Spleen (tissue), 11 donors: ENCODE results near the gene FAM222A. TPM values are rescaled to one million over a fixed set of nuclear protein-coding genes. Genes with fewer than 3 reads are reported as not detected.

Experiments used
- DNase-seq: peaks from one replicate; pipeline ENCODE4 v3.0.0-alpha.2; 2020
- H3K27ac ChIP-seq, 8 donors: fragments of 200-600 bp; sonication (generic) in 7 of 8; 1 replicate in 4 of 8; 2 replicates in 4 of 8; pipeline versions ENCODE4 v1.5.0 to v1.8.0; 2016 to 2021; ENCODE audit warnings: inconsistent platforms in 4 of 8, mild to moderate bottlenecking in 4 of 8, moderate library complexity in 1 of 8
- H3K27me3 ChIP-seq, 7 donors: fragments of 200-600 bp; sonication (generic) in 6 of 7; replicated peaks in 1 of 7; 1 replicate in 4 of 7; 2 replicates in 3 of 7; pipeline versions ENCODE4 v1.5.0 to v1.8.0; 2016 to 2021; ENCODE audit warnings: inconsistent platforms in 3 of 7, mild to moderate bottlenecking in 1 of 7
- H3K36me3 ChIP-seq, 6 donors: fragments of 200-600 bp; sonication (generic) in 5 of 6; 1 replicate in 4 of 6; 2 replicates in 2 of 6; pipeline versions ENCODE4 v1.5.0 to v1.8.0; 2016 to 2021; ENCODE audit warnings: inconsistent platforms in 2 of 6
- H3K4me1 ChIP-seq, 6 donors: fragments of 200-600 bp; sonication (generic) in 5 of 6; 1 replicate in 3 of 6; 2 replicates in 3 of 6; pipeline versions ENCODE4 v1.5.0 to v1.8.0; 2016 to 2021; ENCODE audit warnings: inconsistent platforms in 3 of 6
- H3K4me3 ChIP-seq, 8 donors: fragments of 200-600 bp; sonication (generic) in 7 of 8; 1 replicate in 4 of 8; 2 replicates in 4 of 8; pipeline versions ENCODE4 v1.5.0 to v1.8.0; 2016 to 2021; ENCODE audit warnings: inconsistent platforms in 4 of 8, mild to moderate bottlenecking in 4 of 8, moderate library complexity in 2 of 8
- H3K9me3 ChIP-seq, 8 donors: fragments of 200-600 bp; sonication (generic) in 7 of 8; 1 replicate in 4 of 8; 2 replicates in 4 of 8; pipeline versions ENCODE4 v1.5.0 to v1.8.0; 2016 to 2021; ENCODE audit warnings: inconsistent platforms in 4 of 8
- CTCF ChIP-seq, 11 experiments: fragments of 200-600 bp in 7 of 11; fragments of 450-650 bp in 4 of 11; sonication (generic) in 4 of 11; IDR thresholded peaks in 8 of 11; conservative IDR thresholded peaks in 3 of 11; 1 replicate in 7 of 11; 2 replicates in 4 of 11; pipeline versions ENCODE4 v1.4.0 to v1.8.0; 2016 to 2021; ENCODE audit warnings: antibody characterized with exemption in 11 of 11, inconsistent platforms in 4 of 11, mild to moderate bottlenecking in 1 of 11
- POLR2A ChIP-seq, 3 donors: fragments of 450-650 bp; IDR thresholded peaks; one replicate each; pipeline ENCODE4 v1.5.1; 2017; ENCODE audit warnings: antibody characterized with exemption in 3 of 3, mild to moderate bottlenecking in 1 of 3
- POLR2AphosphoS5 ChIP-seq, 3 donors: sonication (generic); formaldehyde crosslinking; IDR thresholded peaks; one replicate each; pipeline ENCODE4 v1.5.1; 2017; ENCODE audit warnings: antibody characterized with exemption in 3 of 3
- WGBS, 5 donors: extraction: QIAGEN DNeasy Blood & Tissue Kit in 3 of 5; methylation state at CpG; one replicate each; pipeline versions ENCODE4 v1.1.5 to v1.1.7; 2013 to 2018; 5-methylcytosine and 5-hydroxymethylcytosine counted together
- intact Hi-C: fragments of 100-400 bp; cut with DNase I; formaldehyde crosslinking; loops from one replicate; pipeline ENCODE4 v1.15.0; 2023; ENCODE audit warnings: low total_unique reads
- polyA plus RNA-seq, 3 donors: library from polyadenylated mRNA; stranded (reverse); fragments of 200-250 nt; gene quantifications; one replicate each; pipeline ENCODE4 v1.2.1, GENCODE V29; 2013
- total RNA-seq, 7 donors: library from RNA; depleted of rRNA in 3 of 7; stranded (reverse); fragments of >200 nt in 3 of 7; fragmentation: NEBNext Ultra II Directional in 4 of 7; extraction: Animal tissue kit (Norgen Biotek cat#: 25700) in 4 of 7; gene quantifications; one replicate each; pipeline versions ENCODE4 v1.1.0 to v1.2.1, GENCODE V29; 2016 to 2021
- donor health status: healthy with polysubstance abuse.
- donor health status: DM: no; HTN: no; CAD: no; lungs with moderate emphysema.
- donor health status: DM: no; HTN: no; CAD: no.
- donor health status: Bipolar disorder and iron deficiency.
- donor health status: healthy.
- donor health status: DM: no; HTN: no; CAD: no.
- donor health status: DM: yes; HTN: yes; CAD: no.

Gene FAM222A
- total and polyA plus RNA-seq, 10 donors = 1.3 to 30.7 (median 16.8) TPM

DNA sequence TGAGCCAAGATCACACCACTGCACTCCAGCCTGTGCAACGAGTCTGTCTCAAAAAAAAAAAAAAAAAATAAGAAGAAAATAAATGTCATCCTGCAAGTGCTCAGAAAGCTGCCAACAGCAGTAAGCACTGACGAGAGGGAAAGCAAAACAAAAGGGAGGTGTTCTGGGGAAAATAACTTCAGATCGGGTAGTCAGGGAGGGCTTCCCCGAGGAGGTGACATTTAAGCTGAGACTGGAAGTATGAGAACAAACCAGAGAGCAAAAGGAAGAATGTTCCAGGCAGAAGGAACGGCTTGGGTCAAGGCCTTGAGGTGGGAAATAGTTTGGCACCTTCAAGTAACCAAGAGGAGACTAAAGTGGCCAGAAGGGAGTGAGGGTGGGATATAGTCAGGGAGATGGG lies 4.7 kb upstream of the FAM222A start:
- WGBS, 5 donors = 66 to 74% (median 73%) methylated on average over 5 of the region's 5 CpGs
- TF ChIP-seq CTCF (IDR thresholded peaks at IDR 0.05 in 8 of 11, conservative IDR thresholded peaks at IDR 0.05 in 3 of 11) (no peak), POLR2AphosphoS5 (IDR thresholded peaks at IDR 0.05) (no peak), POLR2A (IDR thresholded peaks at IDR 0.05) (no peak)
- Histone ChIP-seq H3K4me3 (no peak overlapping the region), H3K4me1 (peaks cover 0 to 15% (median 6%) of the 10 kb centered on the region in 6 donors), H3K27me3 (peaks cover 0 to 83% (median 20%) of the 10 kb centered on the region in 7 donors), H3K27ac (no peak overlapping the region), H3K9me3 (no peaks in the 10 kb centered on the region), H3K36me3 (no peaks in the 10 kb centered on the region)
- no peak for DNase-seq
- intact Hi-C loops = no loop called here

GRCh38 chr12:109709401-109709991 lies 4.1 kb upstream of the FAM222A start:
- H3K4me1 ChIP-seq = peaks cover 0 to 19% (median 6%) of the 10 kb centered on the region in 6 donors
- no peak overlapping the region for H3K4me3 ChIP-seq
- H3K36me3 ChIP-seq = no peaks in the 10 kb centered on the region
- peaks cover 0 to 84% (median 20%) of the 10 kb centered on the region in 7 donors for H3K27me3 ChIP-seq
- DNase-seq = no peak
- intact Hi-C loops = no loop called here
- no peak for TF ChIP-seq CTCF (IDR thresholded peaks at IDR 0.05 in 8 of 11, conservative IDR thresholded peaks at IDR 0.05 in 3 of 11)
- TF ChIP-seq POLR2A (IDR thresholded peaks at IDR 0.05) = no peak
- TF ChIP-seq POLR2AphosphoS5 (IDR thresholded peaks at IDR 0.05) = no peak
- 82 to 86% (median 86%) methylated on average over 11 of the region's 11 CpGs for WGBS, 5 donors
- H3K27ac ChIP-seq = no peak overlapping the region
- H3K9me3 ChIP-seq = no peaks in the 10 kb centered on the region

- Histone ChIP-seq H3K4me3 (no peak overlapping the region), H3K36me3 (no peaks in the 10 kb centered on the region), H3K27ac (no peak overlapping the region), H3K27me3 (peaks cover 0 to 84% (median 20%) of the 10 kb centered on the region in 7 donors), H3K9me3 (no peaks in the 10 kb centered on the region), H3K4me1 (peaks cover 0 to 27% (median 14%) of the 10 kb centered on the region in 6 donors)
- intact Hi-C loops = loop anchor here (10.0 kb wide), 2 partner anchors 65 to 115 kb away; no protein-coding TSS in a partner anchor
- DNase-seq = no peak
- TF ChIP-seq POLR2AphosphoS5 (IDR thresholded peaks at IDR 0.05) = no peak
- no peak for TF ChIP-seq POLR2A (IDR thresholded peaks at IDR 0.05)
- 78 to 83% (median 82%) methylated on average over 5 of the region's 5 CpGs for WGBS, 5 donors
Measured at GRCh38 chr12:109710205-109710746, 3.3 kb upstream of the FAM222A start.

DNA sequence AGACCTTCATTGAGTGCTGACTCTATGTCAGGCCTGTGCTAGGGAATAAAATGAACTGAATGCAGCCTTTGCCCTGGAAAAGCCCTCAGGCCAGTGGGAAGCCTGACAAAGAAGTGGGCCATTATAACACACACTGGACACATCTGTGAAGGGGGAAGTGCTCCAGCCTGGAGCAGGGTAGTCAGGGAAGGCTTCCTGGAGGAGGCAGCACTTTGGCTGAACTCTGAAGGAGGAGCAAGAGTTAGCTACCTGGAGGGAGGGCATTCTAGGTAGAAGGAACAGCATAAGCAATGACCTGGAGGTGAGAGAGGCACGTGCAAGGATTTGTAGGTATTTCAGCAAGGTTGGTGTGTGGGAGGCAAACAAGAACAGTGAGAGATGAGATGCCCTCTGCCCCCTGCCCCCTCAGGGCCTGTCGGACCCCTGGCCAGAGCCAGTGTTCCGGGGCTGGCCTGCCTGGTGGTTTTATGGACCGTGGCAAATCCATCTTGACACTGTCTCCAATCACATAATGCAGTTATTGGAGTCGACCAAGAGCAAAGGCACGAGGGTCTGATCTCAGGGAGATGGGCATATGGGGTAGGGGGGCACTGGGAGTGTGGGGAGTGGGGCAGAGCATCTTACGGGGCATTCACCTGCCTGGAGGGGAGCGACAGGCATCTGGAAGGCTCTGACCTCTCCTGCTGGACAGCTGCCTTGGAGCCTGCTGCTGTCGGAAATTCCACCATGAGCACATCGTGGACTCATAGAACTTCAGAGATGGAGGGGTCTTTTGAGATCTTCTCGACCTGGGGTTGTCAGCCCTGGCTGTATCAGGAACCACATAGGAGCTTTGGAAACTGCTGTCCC lies 2.7 kb upstream of the FAM222A start:
- no peak for DNase-seq
- no peak overlapping the region for H3K27ac ChIP-seq

More for the DNA sequence above, 2.7 kb upstream of the FAM222A start:
- Histone ChIP-seq H3K4me1 (peaks cover 0 to 34% (median 16%) of the 10 kb centered on the region in 6 donors), H3K36me3 (no peaks in the 10 kb centered on the region), H3K9me3 (no peaks in the 10 kb centered on the region), H3K4me3 (no peak overlapping the region), H3K27me3 (peaks cover 0 to 84% (median 20%) of the 10 kb centered on the region in 7 donors)
- WGBS, 5 donors = 63 to 74% (median 65%) methylated on average over 8 to 11 of the region's 11 CpGs
- TF ChIP-seq POLR2AphosphoS5 (IDR thresholded peaks at IDR 0.05) = no peak
- TF ChIP-seq CTCF (IDR thresholded peaks at IDR 0.05 in 8 of 11, conservative IDR thresholded peaks at IDR 0.05 in 3 of 11) = no peak
- TF ChIP-seq POLR2A (IDR thresholded peaks at IDR 0.05) = no peak
- intact Hi-C loops = loop anchor here (10.0 kb wide), 2 partner anchors 64 to 116 kb away; no protein-coding TSS in a partner anchor
